ENCODE measurements around the gene PPM1L. TPM values are rescaled to one million over a fixed set of nuclear protein-coding genes. Genes with fewer than 3 reads are reported as not detected.
A peak's percentile ranks its signal among the peaks of the same experiment; 100 is the strongest.

PPM1L gene
- total RNA-seq, 1 experiment from 2014 or later: 10.6 TPM

GRCh38 chr3:161084277-161084676, 328.2 kb downstream of the PPM1L start:
- intact Hi-C loops (cut with micrococcal nuclease; ENCODE audit: unreplicated experiment): no loop called here
- Histone ChIP-seq H3K4me3 (ENCODE audit: low read depth, low read length, poor library complexity, severe bottlenecking) (no peak overlapping the region), H3K4me1 (ENCODE audit: insufficient read depth, low read length, poor library complexity, severe bottlenecking) (no peaks in the 10 kb centered on the region), H3K9me3 (ENCODE audit: low read depth, low read length, poor library complexity, severe bottlenecking) (no peaks in the 10 kb centered on the region), H3K27me3 (replicated peaks; ENCODE audit: insufficient read depth, low read depth, low read length, poor library complexity) (no peaks in the 10 kb centered on the region), H3K27ac (ENCODE audit: low read depth, low read length, poor library complexity, severe bottlenecking) (no peak overlapping the region), H3K36me3 (ENCODE audit: insufficient read depth, low read length, poor library complexity, severe bottlenecking) (no peaks in the 10 kb centered on the region)
- no peak for DNase-seq (ENCODE audit: low spot score)
- CTCF ChIA-PET: no interaction called here
- no peak for TF ChIP-seq EZH2 (IDR thresholded peaks at IDR 0.05; ENCODE audit: borderline replicate concordance, low read depth, low read length, poor library complexity, severe bottlenecking)
- TF ChIP-seq, protein P1, sequence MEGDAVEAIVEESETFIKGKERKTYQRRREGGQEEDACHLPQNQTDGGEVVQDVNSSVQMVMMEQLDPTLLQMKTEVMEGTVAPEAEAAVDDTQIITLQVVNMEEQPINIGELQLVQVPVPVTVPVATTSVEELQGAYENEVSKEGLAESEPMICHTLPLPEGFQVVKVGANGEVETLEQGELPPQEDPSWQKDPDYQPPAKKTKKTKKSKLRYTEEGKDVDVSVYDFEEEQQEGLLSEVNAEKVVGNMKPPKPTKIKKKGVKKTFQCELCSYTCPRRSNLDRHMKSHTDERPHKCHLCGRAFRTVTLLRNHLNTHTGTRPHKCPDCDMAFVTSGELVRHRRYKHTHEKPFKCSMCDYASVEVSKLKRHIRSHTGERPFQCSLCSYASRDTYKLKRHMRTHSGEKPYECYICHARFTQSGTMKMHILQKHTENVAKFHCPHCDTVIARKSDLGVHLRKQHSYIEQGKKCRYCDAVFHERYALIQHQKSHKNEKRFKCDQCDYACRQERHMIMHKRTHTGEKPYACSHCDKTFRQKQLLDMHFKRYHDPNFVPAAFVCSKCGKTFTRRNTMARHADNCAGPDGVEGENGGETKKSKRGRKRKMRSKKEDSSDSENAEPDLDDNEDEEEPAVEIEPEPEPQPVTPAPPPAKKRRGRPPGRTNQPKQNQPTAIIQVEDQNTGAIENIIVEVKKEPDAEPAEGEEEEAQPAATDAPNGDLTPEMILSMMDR (conservative IDR thresholded peaks at IDR 0.05; ENCODE audit: low read depth, low read length): no peak
- POLR2A ChIA-PET (ENCODE audit: low non-redundant PET): no interaction called here
- no TSS peak for BruUV-seq (replicated peaks)

DNA sequence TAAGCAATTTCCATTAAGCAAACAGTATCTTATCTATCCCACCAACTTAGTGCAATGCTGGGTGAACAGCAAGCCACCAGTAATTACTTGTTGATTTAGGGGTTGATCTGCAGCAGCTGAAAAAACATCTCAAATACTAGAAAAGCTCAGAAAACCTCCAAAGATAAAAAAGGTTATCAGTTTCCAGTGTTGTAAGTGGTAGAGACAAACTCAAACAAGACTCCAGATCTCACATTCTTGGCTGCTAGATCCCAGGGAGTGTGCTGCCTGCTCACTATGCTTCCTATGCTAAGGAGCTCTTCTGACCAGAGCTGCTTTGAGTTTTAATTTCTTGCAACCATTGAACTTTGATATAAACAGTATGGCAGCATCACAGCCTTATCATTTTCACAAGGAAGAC, 337.9 kb downstream of the PPM1L start:
- POLR2A ChIA-PET (ENCODE audit: low non-redundant PET): no interaction called here
- Histone ChIP-seq H3K27me3 (replicated peaks; ENCODE audit: insufficient read depth, low read depth, low read length, poor library complexity) (no peaks in the 10 kb centered on the region), H3K9me3 (ENCODE audit: low read depth, low read length, poor library complexity, severe bottlenecking) (no peaks in the 10 kb centered on the region), H3K36me3 (ENCODE audit: insufficient read depth, low read length, poor library complexity, severe bottlenecking) (no peaks in the 10 kb centered on the region), H3K4me1 (ENCODE audit: insufficient read depth, low read length, poor library complexity, severe bottlenecking) (no peaks in the 10 kb centered on the region), H3K4me3 (ENCODE audit: low read depth, low read length, poor library complexity, severe bottlenecking) (no peak overlapping the region), H3K27ac (ENCODE audit: low read depth, low read length, poor library complexity, severe bottlenecking) (no peak overlapping the region)
- CTCF ChIA-PET: no interaction called here
- DNase-seq (ENCODE audit: low spot score): no peak
- TF ChIP-seq, protein P1 (conservative IDR thresholded peaks at IDR 0.05; ENCODE audit: low read depth, low read length): no peak
- TF ChIP-seq EZH2 (IDR thresholded peaks at IDR 0.05; ENCODE audit: borderline replicate concordance, low read depth, low read length, poor library complexity, severe bottlenecking): no peak
- intact Hi-C loops (cut with micrococcal nuclease; ENCODE audit: unreplicated experiment): no loop called here
- no TSS peak for BruUV-seq (replicated peaks)

DNA sequence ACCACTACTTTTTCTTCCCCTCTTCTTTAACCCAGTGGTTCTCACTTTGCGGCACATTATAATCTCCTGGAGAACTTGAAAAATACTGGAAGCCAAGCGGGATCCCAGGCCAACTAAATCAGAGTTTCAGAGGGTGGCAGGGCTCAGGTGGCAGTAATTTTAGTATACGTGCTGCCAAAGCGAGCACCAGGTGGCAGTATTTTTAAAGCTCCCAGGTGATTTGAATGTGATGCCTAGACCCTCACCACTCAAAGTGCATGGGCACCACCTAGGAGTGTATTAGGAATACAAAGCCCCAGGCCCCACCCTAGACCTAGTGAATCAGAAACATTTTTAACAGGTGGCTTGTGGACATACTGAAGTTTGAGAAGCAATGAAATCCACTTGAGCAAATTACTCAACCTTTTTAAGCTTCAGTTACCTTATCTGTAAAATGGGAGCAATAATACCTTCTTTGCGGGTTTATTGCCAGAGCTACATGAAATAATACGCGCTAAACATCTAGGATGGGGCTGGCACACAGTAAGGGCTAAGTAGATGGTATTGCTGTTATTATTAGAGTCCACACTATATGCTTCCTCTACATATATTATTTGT, 340.8 kb downstream of the PPM1L start:
- ChIA-PET POLR2A (ENCODE audit: low non-redundant PET) (no interaction called here), CTCF (interaction anchor here (0.6 kb wide), 1 partner anchor 41 kb away, joined by 12 read pairs; no protein-coding TSS in a partner anchor)
- no peak for DNase-seq (ENCODE audit: low spot score)
- H3K9me3 ChIP-seq (ENCODE audit: low read depth, low read length, poor library complexity, severe bottlenecking): no peaks in the 10 kb centered on the region
- no peak overlapping the region for H3K4me3 ChIP-seq (ENCODE audit: low read depth, low read length, poor library complexity, severe bottlenecking)
- TF ChIP-seq, protein P1 (conservative IDR thresholded peaks at IDR 0.05; ENCODE audit: low read depth, low read length): peak; percentile 34; the same call in 1 of the 2 replicates
- TF ChIP-seq EZH2 (IDR thresholded peaks at IDR 0.05; ENCODE audit: borderline replicate concordance, low read depth, low read length, poor library complexity, severe bottlenecking): no peak
- no peaks in the 10 kb centered on the region for H3K27me3 ChIP-seq (replicated peaks; ENCODE audit: insufficient read depth, low read depth, low read length, poor library complexity)
- no peak overlapping the region for H3K27ac ChIP-seq (ENCODE audit: low read depth, low read length, poor library complexity, severe bottlenecking)
- H3K36me3 ChIP-seq (ENCODE audit: insufficient read depth, low read length, poor library complexity, severe bottlenecking): no peaks in the 10 kb centered on the region
- intact Hi-C loops (cut with micrococcal nuclease; ENCODE audit: unreplicated experiment): loop anchor here (5.0 kb wide), 1 partner anchor 175 kb away; no protein-coding TSS in a partner anchor
- no peaks in the 10 kb centered on the region for H3K4me1 ChIP-seq (ENCODE audit: insufficient read depth, low read length, poor library complexity, severe bottlenecking)
- no TSS peak for BruUV-seq (replicated peaks)
